Breast epithelium (tissue), 4 donors: ENCODE measurements around the gene PLD4. TPM values are rescaled to one million over a fixed set of nuclear protein-coding genes. Genes with fewer than 3 reads are reported as not detected.

Source experiments
- DNase-seq, 2 donors: peaks; one replicate each; pipeline ENCODE4 v3.0.0-alpha.2; 2019; ENCODE audit warnings: low spot score in 2 of 2
- H3K27ac ChIP-seq, 2 donors: fragments of 200-600 bp; sonication (generic) in 1 of 2; one replicate each; pipeline ENCODE4 v1.5.1; 2016 to 2019; ENCODE audit warnings: mild to moderate bottlenecking in 1 of 2
- H3K27me3 ChIP-seq, 2 donors: fragments of 200-600 bp; sonication (generic) in 1 of 2; one replicate each; pipeline versions ENCODE4 v1.5.1 to v1.6.0; 2017 to 2019; ENCODE audit warnings: control low read depth in 1 of 2, mild to moderate bottlenecking in 1 of 2
- H3K36me3 ChIP-seq: fragments of 200-600 bp; one replicate; pipeline ENCODE4 v1.5.1; 2019
- H3K4me1 ChIP-seq, 2 donors: fragments of 200-600 bp; sonication (generic); one replicate each; pipeline ENCODE4 v1.5.1; 2016 to 2019; ENCODE audit warnings: control low read depth in 1 of 2
- H3K4me3 ChIP-seq, 3 donors: fragments of 200-600 bp; sonication (generic); 1 replicate in 2 of 3; 2 replicates in 1 of 3; pipeline ENCODE4 v1.5.1; 2016 to 2019; ENCODE audit warnings: mild to moderate bottlenecking in 3 of 3, moderate library complexity in 2 of 3
- H3K9me3 ChIP-seq, 2 donors: fragments of 200-600 bp; sonication (generic) in 1 of 2; one replicate each; pipeline ENCODE4 v1.5.1; 2016 to 2019; ENCODE audit warnings: control low read depth in 1 of 2
- CTCF ChIP-seq, 3 donors: fragments of 450-650 bp; IDR thresholded peaks; one replicate each; pipeline ENCODE4 v1.5.1; 2016 to 2017; ENCODE audit warnings: antibody characterized with exemption in 3 of 3, mild to moderate bottlenecking in 3 of 3, moderate library complexity in 3 of 3
- POLR2A ChIP-seq: fragments of 450-650 bp; IDR thresholded peaks from one replicate; pipeline ENCODE4 v1.6.1; 2016; ENCODE audit warnings: antibody characterized with exemption, mild to moderate bottlenecking, moderate library complexity
- POLR2AphosphoS5 ChIP-seq, 3 donors: sonication (generic); formaldehyde crosslinking; IDR thresholded peaks; one replicate each; pipeline ENCODE4 v1.6.1; 2017; ENCODE audit warnings: antibody characterized with exemption in 3 of 3
- intact Hi-C: fragments of 100-400 bp; cut with DNase I; formaldehyde crosslinking; loops from one replicate; pipeline ENCODE4 v1.15.1; 2023; ENCODE audit warnings: low total_unique reads
- total RNA-seq, 3 donors: library from RNA; depleted of rRNA; stranded (reverse); fragments of >200 nt; gene quantifications; one replicate each; pipeline ENCODE4 v1.1.0, GENCODE V29; 2016

The PLD4 gene
- total RNA-seq, 3 donors from 2014 or later, result 0.33 to 4.0 TPM; not detected in 1

- DNase-seq, result no peak
- Histone ChIP-seq H3K9me3 (no peaks in the 10 kb centered on the region), H3K27me3 (no peaks in the 10 kb centered on the region), H3K4me1 (no peaks in the 10 kb centered on the region), H3K4me3 (no peak overlapping the region), H3K36me3 (no peaks in the 10 kb centered on the region), H3K27ac (no peak overlapping the region)
- TF ChIP-seq POLR2AphosphoS5 (IDR thresholded peaks at IDR 0.05), result no peak
- no peak for TF ChIP-seq POLR2A
- no peak for TF ChIP-seq CTCF (IDR thresholded peaks at IDR 0.05)
- intact Hi-C loops, result loop anchor here (2.0 kb wide), 1 partner anchor 14 kb away; no protein-coding TSS in a partner anchor
These were observed 28.4 kb downstream of the PLD4 start for GRCh38 chr14:104953097-104953496.

GRCh38 chr14:104953896-104954656, 29.4 kb downstream of the PLD4 start:
- no peak for DNase-seq
- TF ChIP-seq POLR2A (no peak), POLR2AphosphoS5 (IDR thresholded peaks at IDR 0.05) (no peak), CTCF (IDR thresholded peaks at IDR 0.05) (no peak)
- intact Hi-C loops, result loop anchor here (2.0 kb wide), 1 partner anchor 13 kb away; no protein-coding TSS in a partner anchor
- no peaks in the 10 kb centered on the region for H3K9me3 ChIP-seq
- H3K27me3 ChIP-seq, result no peaks in the 10 kb centered on the region
- no peaks in the 10 kb centered on the region for H3K4me1 ChIP-seq
- H3K4me3 ChIP-seq, result no peak overlapping the region
- no peaks in the 10 kb centered on the region for H3K36me3 ChIP-seq
- no peak overlapping the region for H3K27ac ChIP-seq

- H3K9me3 ChIP-seq, result no peaks in the 10 kb centered on the region
- TF ChIP-seq POLR2AphosphoS5 (IDR thresholded peaks at IDR 0.05) (no peak), CTCF (IDR thresholded peaks at IDR 0.05) (no peak), POLR2A (no peak)
- H3K27ac ChIP-seq, result no peak overlapping the region
- intact Hi-C loops, result no loop called here
- DNase-seq, result no peak
- H3K36me3 ChIP-seq, result no peaks in the 10 kb centered on the region
- H3K4me1 ChIP-seq, result no peaks in the 10 kb centered on the region
- no peak overlapping the region for H3K4me3 ChIP-seq
- no peaks in the 10 kb centered on the region for H3K27me3 ChIP-seq
These were observed 30.2 kb downstream of the PLD4 start for GRCh38 chr14:104954746-104955395.

- intact Hi-C loops, result no loop called here
- no peak for TF ChIP-seq CTCF (IDR thresholded peaks at IDR 0.05)
- no peak for TF ChIP-seq POLR2AphosphoS5 (IDR thresholded peaks at IDR 0.05)
- TF ChIP-seq POLR2A, result no peak
- H3K4me1 ChIP-seq, result no peaks in the 10 kb centered on the region
- H3K36me3 ChIP-seq, result no peaks in the 10 kb centered on the region
- H3K4me3 ChIP-seq, result no peak overlapping the region
- DNase-seq, result no peak
- H3K27ac ChIP-seq, result no peak overlapping the region
- no peaks in the 10 kb centered on the region for H3K9me3 ChIP-seq
- no peaks in the 10 kb centered on the region for H3K27me3 ChIP-seq
These were observed 30.7 kb downstream of the PLD4 start for GRCh38 chr14:104955396-104955770.

GRCh38 chr14:104956290-104956890, 31.7 kb downstream of the PLD4 start:
- no peaks in the 10 kb centered on the region for H3K27me3 ChIP-seq
- H3K27ac ChIP-seq, result no peak overlapping the region
- DNase-seq, result no peak
- TF ChIP-seq CTCF (IDR thresholded peaks at IDR 0.05), result no peak
- TF ChIP-seq POLR2A, result no peak
- no peak for TF ChIP-seq POLR2AphosphoS5 (IDR thresholded peaks at IDR 0.05)
- H3K9me3 ChIP-seq, result no peaks in the 10 kb centered on the region
- no peaks in the 10 kb centered on the region for H3K4me1 ChIP-seq
- no peaks in the 10 kb centered on the region for H3K36me3 ChIP-seq
- intact Hi-C loops, result no loop called here
- H3K4me3 ChIP-seq, result no peak overlapping the region
